AG04449 (cell line): ENCODE data around the gene CMTM5.
"Not testable (repeated sequence)": the region's sequence is repeated elsewhere in the genome, so short reads cannot be mapped to it uniquely, and the experiment has no call there.

Experiments used
- CTCF ChIA-PET: fragments of 350-600 bp; formaldehyde crosslinking; extraction: SDS; loops from one replicate; lab custom pipeline; 2021; ENCODE audit warnings: antibody characterized with exemption; lab: Yijun Ruan, JAX
- POLR2A ChIA-PET: fragments of 400-600, 350-600 bp; formaldehyde crosslinking; extraction: SDS; loops from one replicate; lab custom pipeline; 2020; ENCODE audit warnings: antibody characterized with exemption, inconsistent platforms; lab: Yijun Ruan, JAX
- DNase-seq: peaks from one replicate; pipeline ENCODE4 v3.0.0-alpha.2; 2010; ENCODE audit warnings: low read depth, low spot score
- H3K4me3 ChIP-seq: 2 replicates; pipeline ENCODE4 v1.5.1; 2011; ENCODE audit warnings: low read depth, mild to moderate bottlenecking, control low read depth, low read length
- CTCF ChIP-seq: IDR thresholded peaks from one replicate; pipeline ENCODE4 v1.5.1; 2011; ENCODE audit warnings: mild to moderate bottlenecking, moderate library complexity, low read length, control low read depth, inconsistent platforms; ENCODE audit not compliant: insufficient read depth; ENCODE audit errors: missing control alignments

Gene CMTM5

GRCh38 chr14:23415821-23416778, 39.3 kb downstream of the CMTM5 start:
- ChIA-PET POLR2A (interaction anchor here (0.6 kb wide), 1 partner anchor 87 kb away, joined by 4 read pairs; no protein-coding TSS in a partner anchor), CTCF (interaction anchor here (1.5 kb wide), 1 partner anchor 8 kb away, joined by 3 read pairs; no protein-coding TSS in a partner anchor)

GRCh38 chr14:23416801-23417200, 40.0 kb downstream of the CMTM5 start:
- ChIA-PET POLR2A (interaction anchor here (0.6 kb wide), 1 partner anchor 87 kb away, joined by 4 read pairs; no protein-coding TSS in a partner anchor), CTCF (no interaction called here)
- DNase-seq, result no peak
- TF ChIP-seq CTCF, result no peak
- no peak overlapping the region for H3K4me3 ChIP-seq

More at GRCh38 chr14:23415821-23416778, 39.3 kb downstream of the CMTM5 start:
- no peak for TF ChIP-seq CTCF
- DNase-seq, result no peak
- no peak overlapping the region for H3K4me3 ChIP-seq

GRCh38 chr14:23417269-23417668, 40.4 kb downstream of the CMTM5 start:
- DNase-seq, H3K4me3 ChIP-seq, CTCF ChIA-PET: not testable (repeated sequence)
- POLR2A ChIA-PET, result interaction anchor here (0.6 kb wide), 1 partner anchor 88 kb away, joined by 4 read pairs; no protein-coding TSS in a partner anchor

DNA sequence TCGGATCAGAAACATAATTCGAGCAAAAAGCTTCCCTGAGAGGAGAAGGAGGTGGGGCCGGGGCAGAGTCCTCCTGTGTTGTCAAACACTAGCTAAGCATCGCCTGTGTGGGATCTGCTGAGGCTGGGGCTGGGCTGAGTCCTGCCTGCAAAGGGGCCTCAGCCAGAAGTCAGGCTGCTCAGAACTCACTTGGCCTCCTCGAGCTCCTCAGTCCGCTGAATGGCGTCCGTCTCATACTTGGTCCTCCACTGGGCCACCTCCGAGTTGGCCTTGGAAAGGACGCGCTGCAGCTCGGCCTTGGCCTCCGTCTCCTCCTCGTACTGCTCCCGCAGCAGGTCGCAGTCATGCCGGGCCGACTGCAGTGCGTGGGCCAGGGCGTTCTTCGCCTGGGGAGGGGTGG, 41.2 kb downstream of the CMTM5 start:
- TF ChIP-seq CTCF, result no peak
- CTCF ChIA-PET, result interaction anchor here (0.9 to 1.2 kb wide), 2 partner anchors 12 to 38 kb away, joined by 3 to 5 read pairs; no protein-coding TSS in a partner anchor
- DNase-seq, result no peak
- POLR2A ChIA-PET, result no interaction called here
- H3K4me3 ChIP-seq, result no peak overlapping the region

DNA sequence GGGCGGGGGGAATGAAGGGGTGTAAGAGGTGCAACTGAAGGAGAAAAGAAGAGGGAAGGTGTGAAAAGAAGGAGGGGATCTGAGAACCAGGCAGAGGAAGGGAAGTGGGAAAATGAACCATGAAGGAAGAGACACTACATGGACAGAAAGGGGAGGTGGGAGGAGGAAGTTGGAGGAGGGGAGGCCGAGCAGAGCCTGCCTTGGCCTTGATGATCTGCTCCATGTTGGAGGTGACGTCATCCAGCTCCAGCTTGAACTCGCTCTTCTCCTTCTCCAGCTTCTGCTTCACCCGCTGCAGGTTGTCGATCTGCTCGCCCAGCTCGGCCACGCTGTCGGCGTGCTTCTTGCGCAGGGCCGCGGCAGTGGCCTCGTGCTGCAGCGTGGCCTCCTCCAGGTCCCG, 42.8 kb downstream of the CMTM5 start:
- POLR2A ChIA-PET, result not testable (repeated sequence)

DNA sequence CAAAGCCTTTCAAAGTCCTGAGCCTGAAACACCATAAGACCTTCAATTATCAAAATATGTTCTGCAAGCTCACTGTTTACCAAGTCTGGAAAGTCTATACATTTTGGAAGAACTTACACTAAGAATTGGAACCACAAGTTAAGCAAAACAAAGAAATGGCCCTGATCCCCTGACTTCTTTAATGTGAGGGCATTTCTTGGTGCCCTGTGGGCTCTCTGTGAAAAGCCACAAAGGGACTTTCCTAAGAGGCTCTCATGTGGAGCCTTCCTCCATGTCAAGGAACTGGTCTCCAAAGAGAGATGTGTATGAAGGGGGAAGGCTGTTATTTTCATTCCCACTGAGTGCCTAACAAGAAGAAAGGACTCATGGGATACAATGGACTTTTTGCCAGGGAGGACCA, 44.7 kb downstream of the CMTM5 start:
- CTCF ChIA-PET, result interaction anchor here (1.1 kb wide), 1 partner anchor 35 kb away, joined by 3 read pairs; no protein-coding TSS in a partner anchor
- no peak for TF ChIP-seq CTCF
- POLR2A ChIA-PET, result no interaction called here
- no peak for DNase-seq
- no peak overlapping the region for H3K4me3 ChIP-seq

More for the DNA sequence above, 42.8 kb downstream of the CMTM5 start:
- DNase-seq, CTCF ChIA-PET, H3K4me3 ChIP-seq: not testable (repeated sequence)

GRCh38 chr14:23423657-23424056, 46.8 kb downstream of the CMTM5 start:
- H3K4me3 ChIP-seq, result no peak overlapping the region
- no peak for TF ChIP-seq CTCF
- ChIA-PET CTCF (interaction anchor here (1.3 to 2.5 kb wide), 2 partner anchors 12 to 43 kb away, joined by 3 to 7 read pairs; partner anchors contain the start of gene MYH7), POLR2A (no interaction called here)
- DNase-seq, result no peak
